ENCODE data around the gene TPD52L2. TPM values are rescaled to one million over a fixed set of nuclear protein-coding genes. Genes with fewer than 3 reads are reported as not detected.

TPD52L2 gene
- total RNA-seq, 1 experiment from 2014 or later, result 147 TPM

DNA sequence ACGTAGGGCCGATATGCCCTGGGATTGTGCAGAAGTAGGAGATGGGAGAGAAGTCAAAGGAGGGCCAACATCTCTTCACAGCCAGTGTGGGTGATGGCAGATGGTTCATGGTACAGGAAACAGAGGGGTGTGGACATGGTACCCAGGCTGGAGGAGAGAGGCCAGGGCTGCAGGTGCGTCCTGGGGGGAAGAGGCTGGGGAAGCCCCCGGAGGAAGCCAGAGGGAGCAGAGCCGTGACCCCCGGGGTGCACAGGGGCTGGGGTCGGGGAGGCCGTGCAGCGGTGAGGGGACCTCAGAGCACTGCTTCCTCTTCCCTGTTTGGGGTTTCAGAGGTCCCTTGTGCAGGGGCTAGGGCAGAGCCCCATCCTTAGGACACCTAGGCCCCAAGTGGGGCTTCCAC lies 22.8 kb upstream of the TPD52L2 start:
- Histone ChIP-seq H3K27ac (ENCODE audit: low read length) (no peak overlapping the region), H2AFZ (ENCODE audit: low read length) (no peak overlapping the region), H3F3A (ENCODE audit: low read length, unreplicated experiment) (no peaks in the 10 kb centered on the region), H3K79me2 (ENCODE audit: low read length) (no peaks in the 10 kb centered on the region), H3K36me3 (ENCODE audit: low read depth, low read length) (no peaks in the 10 kb centered on the region), H3K9me3 (ENCODE audit: low read length) (no peaks in the 10 kb centered on the region), H3K9ac (ENCODE audit: low read length) (no peak overlapping the region), H3K9me2 (replicated peaks; ENCODE audit: low read length) (no peaks in the 10 kb centered on the region), H3K27me3 (ENCODE audit: low read length) (peaks cover 8% of the 10 kb centered on the region; the same call in 1 of the 2 replicates), H3K4me3 (ENCODE audit: low read length) (no peak overlapping the region), H4K20me1 (ENCODE audit: low read length) (no peaks in the 10 kb centered on the region), H3K4me2 (ENCODE audit: low read length) (no peak overlapping the region), H3K4me1 (ENCODE audit: insufficient read depth, low read length) (peaks cover 7% of the 10 kb centered on the region)
- no TSS peak for BruUV-seq (replicated peaks)
- ChIA-PET POLR2A (ENCODE audit: unreplicated experiment) (no interaction called here), CTCF (no interaction called here)
- no peak for DNase-seq
- ATAC-seq, result no peak
- no peak for TF ChIP-seq EZH2 (IDR thresholded peaks at IDR 0.05; ENCODE audit: low read length, unreplicated experiment)
- TF ChIP-seq CTCF (conservative IDR thresholded peaks at IDR 0.05; ENCODE audit: low read depth, low read length), result no peak
- no peak for TF ChIP-seq EZH2phosphoT487 (IDR thresholded peaks at IDR 0.05; ENCODE audit: borderline replicate concordance, low read length)
- intact Hi-C loops (cut with micrococcal nuclease), result no loop called here

- H3K4me2 ChIP-seq (ENCODE audit: low read length), result no peak overlapping the region
- CTCF ChIA-PET, result no interaction called here
- no TSS peak for BruUV-seq (replicated peaks)
These were observed 21.8 kb upstream of the TPD52L2 start for GRCh38 chr20:63843222-63843621.

More at GRCh38 chr20:63843222-63843621, 21.8 kb upstream of the TPD52L2 start:
- ATAC-seq (no peak), DNase-seq (no peak)
- Histone ChIP-seq H3K9me2 (replicated peaks; ENCODE audit: low read length) (no peaks in the 10 kb centered on the region), H2AFZ (ENCODE audit: low read length) (no peak overlapping the region), H3K79me2 (ENCODE audit: low read length) (no peaks in the 10 kb centered on the region), H3K9ac (ENCODE audit: low read length) (no peak overlapping the region), H3K9me3 (ENCODE audit: low read length) (no peaks in the 10 kb centered on the region), H3K36me3 (ENCODE audit: low read depth, low read length) (no peaks in the 10 kb centered on the region), H3K4me3 (ENCODE audit: low read length) (no peak overlapping the region), H3K27ac (ENCODE audit: low read length) (no peak overlapping the region), H3F3A (ENCODE audit: low read length, unreplicated experiment) (no peaks in the 10 kb centered on the region), H3K4me1 (ENCODE audit: insufficient read depth, low read length) (peaks cover 7% of the 10 kb centered on the region), H4K20me1 (ENCODE audit: low read length) (no peaks in the 10 kb centered on the region), H3K27me3 (ENCODE audit: low read length) (peaks cover 8% of the 10 kb centered on the region; the same call in 1 of the 2 replicates)
- TF ChIP-seq CTCF (conservative IDR thresholded peaks at IDR 0.05; ENCODE audit: low read depth, low read length) (no peak), EZH2 (IDR thresholded peaks at IDR 0.05; ENCODE audit: low read length, unreplicated experiment) (no peak), EZH2phosphoT487 (IDR thresholded peaks at IDR 0.05; ENCODE audit: borderline replicate concordance, low read length) (no peak)
- POLR2A ChIA-PET (ENCODE audit: unreplicated experiment), result no interaction called here
- intact Hi-C loops (cut with micrococcal nuclease), result no loop called here

Data from PC-3 (cell line).